OCI-LY7 (cell line): ENCODE measurements around the gene SPECC1L. TPM values are rescaled to one million over a fixed set of nuclear protein-coding genes. Genes with fewer than 3 reads are reported as not detected.

ENCODE experiments used
- BruUV-seq: library from RNA; stranded (reverse); fragments of 400-500 nt; replicated peaks from 2 replicates; lab custom pipeline; 2021; lab: Mats Ljungman, UMichigan
- CTCF ChIA-PET: fragments of 300-600 bp; sonication (Branson Sonifier 250); formaldehyde crosslinking; loops from one replicate; lab custom pipeline; 2022; ENCODE audit warnings: antibody characterized with exemption; ENCODE audit not compliant: unreplicated experiment; lab: Charles Lee
- POLR2A ChIA-PET: fragments of 300-600 bp; sonication (Branson Sonifier 250); formaldehyde crosslinking; loops from one replicate; lab custom pipeline; 2022; ENCODE audit warnings: antibody characterized with exemption; lab: Charles Lee
- DNase-seq: peaks from one replicate; pipeline ENCODE4 v3.0.0-alpha.2; 2015; ENCODE audit warnings: low spot score
- H2AFZ ChIP-seq: fragments of 200-600 bp; sonication (generic), shearing (Covaris generic); 2 replicates; pipeline ENCODE4 v1.6.1; 2014; ENCODE audit warnings: mild to moderate bottlenecking, antibody characterized with exemption, low read length, moderate library complexity
- H3K27ac ChIP-seq: fragments of 200-600 bp; sonication (generic); 2 replicates; pipeline ENCODE4 v1.5.1; 2014; ENCODE audit warnings: mixed run types, low read depth, mild to moderate bottlenecking, moderate library complexity, low read length, inconsistent platforms; ENCODE audit not compliant: poor library complexity, severe bottlenecking
- H3K36me3 ChIP-seq: fragments of 200-600 bp; sonication (generic); 2 replicates; pipeline ENCODE4 v1.6.1; 2014; ENCODE audit warnings: mild to moderate bottlenecking, antibody characterized with exemption, low read length, moderate library complexity, mixed read lengths; ENCODE audit not compliant: insufficient read depth
- H3K4me1 ChIP-seq: fragments of 200-600 bp; sonication (generic); 2 replicates; pipeline ENCODE4 v1.5.1; 2014; ENCODE audit warnings: mild to moderate bottlenecking, low read length; ENCODE audit not compliant: insufficient read depth, poor library complexity, severe bottlenecking
- H3K4me2 ChIP-seq: fragments of 200-600 bp; sonication (generic); 2 replicates; pipeline ENCODE4 v1.6.1; 2014; ENCODE audit warnings: mild to moderate bottlenecking, low read length
- H3K4me3 ChIP-seq: fragments of 200-600 bp; sonication (generic); 2 replicates; pipeline ENCODE4 v1.5.1; 2014; ENCODE audit warnings: mild to moderate bottlenecking, low read depth, low read length; ENCODE audit not compliant: poor library complexity, severe bottlenecking
- H3K79me2 ChIP-seq: fragments of 200-600 bp; sonication (generic); 2 replicates; pipeline ENCODE4 v1.6.1; 2016; ENCODE audit warnings: low read depth, mild to moderate bottlenecking, low read length, moderate library complexity, mixed read lengths; ENCODE audit not compliant: insufficient read depth
- H3K9me2 ChIP-seq: fragments of 200-600 bp; sonication (generic); 2 replicates; pipeline ENCODE4 v1.6.1; 2016; ENCODE audit warnings: mild to moderate bottlenecking, low read length, mixed read lengths; ENCODE audit not compliant: insufficient read depth
- H3K9me3 ChIP-seq: fragments of 200-600 bp; sonication (generic); 2 replicates; pipeline ENCODE4 v1.6.1; 2014; ENCODE audit warnings: mild to moderate bottlenecking, mixed run types, low read length, mixed read lengths
- H4K20me1 ChIP-seq: fragments of 200-600 bp; sonication (generic); 2 replicates; pipeline ENCODE4 v1.6.1; 2014; ENCODE audit warnings: mild to moderate bottlenecking, antibody characterized with exemption, low read length, moderate library complexity, mixed read lengths; ENCODE audit not compliant: insufficient read depth
- EZH2phosphoT487 ChIP-seq: fragments of 200-600 bp; sonication (generic); IDR thresholded peaks from 2 replicates; pipeline ENCODE4 v1.6.1; 2018; ENCODE audit warnings: low read depth, borderline replicate concordance, mild to moderate bottlenecking, mixed run types, antibody characterized with exemption, low read length, moderate library complexity, mixed read lengths
- intact Hi-C: fragments of 100-400 bp; cut with micrococcal nuclease; formaldehyde crosslinking; loops from one replicate; pipeline ENCODE4 v1.10.0; 2022; ENCODE audit not compliant: unreplicated experiment
- total RNA-seq, 2 experiments: library from RNA; depleted of rRNA in 1 of 2; stranded (reverse); fragments of >200 nt in 1 of 2; shearing (Covaris generic) in 1 of 2; gene quantifications; 2 replicates each; pipeline ENCODE4 v1.2.3, GENCODE V29; 2014 to 2022
- TF ChIP-seq, protein P1 (sequence below): fragments of 200-600 bp; sonication (generic); conservative IDR thresholded peaks from 2 replicates; pipeline ENCODE4 v1.5.1; 2014; ENCODE audit warnings: mild to moderate bottlenecking, antibody characterized with exemption, low read length, moderate library complexity, mixed read lengths

The SPECC1L gene
- total RNA-seq, 2 experiments from 2014 or later: 47.0 to 66.2 TPM

DNA sequence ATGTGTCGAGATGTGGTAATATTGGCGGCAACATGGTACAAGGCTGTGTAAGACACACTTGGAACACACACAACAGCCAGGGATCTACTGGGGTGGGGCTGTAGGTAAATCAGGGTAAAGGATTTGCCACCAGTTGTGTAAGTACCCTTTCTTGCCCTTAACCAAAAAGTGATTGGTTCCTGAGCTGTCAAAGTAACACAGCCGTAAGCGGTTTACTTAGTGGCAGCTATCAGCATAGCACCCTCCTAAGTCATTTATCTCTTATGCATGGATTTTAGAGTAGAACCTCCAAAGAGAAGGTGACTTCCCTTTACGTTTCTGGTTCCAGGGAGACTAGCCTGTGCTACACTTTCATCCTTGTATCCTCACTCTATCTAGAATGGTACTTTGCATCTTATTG, 57.2 kb downstream of the SPECC1L start:
- Histone ChIP-seq H3K9me2 (no peaks in the 10 kb centered on the region), H3K4me1 (peaks cover 10% of the 10 kb centered on the region), H3K4me3 (no peak overlapping the region), H3K79me2 (no peaks in the 10 kb centered on the region; the same call in 1 of the 2 replicates), H3K27ac (no peak overlapping the region), H2AFZ (no peak overlapping the region), H3K36me3 (peaks cover 90% of the 10 kb centered on the region), H3K4me2 (no peak overlapping the region), H3K9me3 (no peaks in the 10 kb centered on the region), H4K20me1 (no peaks in the 10 kb centered on the region)
- POLR2A ChIA-PET: interaction anchor here (0.7 kb wide), 1 partner anchor 269 kb away, joined by 3 read pairs; no protein-coding TSS in a partner anchor
- DNase-seq: no peak
- intact Hi-C loops: loop anchor here (5.0 kb wide), 1 partner anchor 94 kb away; no protein-coding TSS in a partner anchor
- CTCF ChIA-PET: no interaction called here
- BruUV-seq: no TSS peak
- TF ChIP-seq EZH2phosphoT487: no peak
- TF ChIP-seq, protein P1, sequence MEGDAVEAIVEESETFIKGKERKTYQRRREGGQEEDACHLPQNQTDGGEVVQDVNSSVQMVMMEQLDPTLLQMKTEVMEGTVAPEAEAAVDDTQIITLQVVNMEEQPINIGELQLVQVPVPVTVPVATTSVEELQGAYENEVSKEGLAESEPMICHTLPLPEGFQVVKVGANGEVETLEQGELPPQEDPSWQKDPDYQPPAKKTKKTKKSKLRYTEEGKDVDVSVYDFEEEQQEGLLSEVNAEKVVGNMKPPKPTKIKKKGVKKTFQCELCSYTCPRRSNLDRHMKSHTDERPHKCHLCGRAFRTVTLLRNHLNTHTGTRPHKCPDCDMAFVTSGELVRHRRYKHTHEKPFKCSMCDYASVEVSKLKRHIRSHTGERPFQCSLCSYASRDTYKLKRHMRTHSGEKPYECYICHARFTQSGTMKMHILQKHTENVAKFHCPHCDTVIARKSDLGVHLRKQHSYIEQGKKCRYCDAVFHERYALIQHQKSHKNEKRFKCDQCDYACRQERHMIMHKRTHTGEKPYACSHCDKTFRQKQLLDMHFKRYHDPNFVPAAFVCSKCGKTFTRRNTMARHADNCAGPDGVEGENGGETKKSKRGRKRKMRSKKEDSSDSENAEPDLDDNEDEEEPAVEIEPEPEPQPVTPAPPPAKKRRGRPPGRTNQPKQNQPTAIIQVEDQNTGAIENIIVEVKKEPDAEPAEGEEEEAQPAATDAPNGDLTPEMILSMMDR: no peak

DNA sequence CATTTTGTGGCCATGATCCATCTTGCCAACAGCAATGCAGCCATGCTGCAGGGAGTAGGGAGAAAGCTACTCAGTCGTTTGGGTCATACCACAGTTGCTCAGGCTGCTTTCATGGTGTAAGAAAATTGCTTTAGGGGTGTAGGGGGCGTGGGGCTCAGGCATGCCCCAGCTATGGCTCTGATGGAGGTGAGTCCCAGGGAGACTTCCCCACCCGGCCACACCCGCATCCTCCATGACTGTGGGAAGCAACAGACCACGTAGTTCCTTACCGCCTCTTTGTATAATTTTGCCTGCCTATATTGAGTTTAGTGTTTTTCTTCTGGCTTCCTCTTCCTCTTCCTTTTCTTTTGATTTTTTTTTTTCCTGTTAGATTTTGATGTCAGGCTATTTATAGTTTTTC, 58.8 kb downstream of the SPECC1L start:
- no peak overlapping the region for H3K27ac ChIP-seq

DNA sequence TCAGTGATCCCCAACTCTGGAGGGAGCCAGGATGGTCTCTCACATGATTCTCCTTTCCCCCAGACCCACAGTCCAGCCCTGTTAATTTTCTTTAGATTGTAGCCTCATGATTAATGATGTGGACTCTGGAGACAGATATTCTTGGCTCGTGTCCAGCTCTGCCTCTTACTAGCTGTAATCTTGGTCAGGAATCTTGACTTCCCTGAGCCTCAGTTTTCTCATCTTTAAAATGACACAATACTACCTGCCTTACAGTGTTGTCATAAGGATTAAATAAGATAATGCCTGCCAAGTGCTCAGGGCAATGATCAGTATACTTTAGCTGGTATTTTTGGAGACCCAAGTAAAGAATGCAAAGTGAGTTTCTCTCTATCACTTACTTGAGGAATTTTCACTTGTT, 60.0 kb downstream of the SPECC1L start:
- TF ChIP-seq EZH2phosphoT487: no peak
- TF ChIP-seq, protein P1: no peak
- H2AFZ ChIP-seq: no peak overlapping the region
- H3K4me3 ChIP-seq: no peak overlapping the region
- H3K9me2 ChIP-seq: no peaks in the 10 kb centered on the region
- no peaks in the 10 kb centered on the region for H3K79me2 ChIP-seq
- no peaks in the 10 kb centered on the region for H3K9me3 ChIP-seq
- intact Hi-C loops: no loop called here
- POLR2A ChIA-PET: no interaction called here
- no peaks in the 10 kb centered on the region for H4K20me1 ChIP-seq
- no TSS peak for BruUV-seq
- no peak for DNase-seq
- H3K4me2 ChIP-seq: no peak overlapping the region
- peaks cover 6% of the 10 kb centered on the region for H3K4me1 ChIP-seq
- CTCF ChIA-PET: no interaction called here
- no peak overlapping the region for H3K27ac ChIP-seq
- peaks cover 90% of the 10 kb centered on the region for H3K36me3 ChIP-seq

More for the DNA sequence above, 58.8 kb downstream of the SPECC1L start:
- intact Hi-C loops: loop anchor here (5.0 kb wide), 1 partner anchor 93 kb away; no protein-coding TSS in a partner anchor
- no TSS peak for BruUV-seq
- H3K9me3 ChIP-seq: no peaks in the 10 kb centered on the region
- no peak overlapping the region for H2AFZ ChIP-seq
- H3K36me3 ChIP-seq: peaks cover 88% of the 10 kb centered on the region
- TF ChIP-seq EZH2phosphoT487: no peak
- TF ChIP-seq, protein P1: no peak
- no peak overlapping the region for H3K4me2 ChIP-seq
- no peaks in the 10 kb centered on the region; the same call in 1 of the 2 replicates for H3K79me2 ChIP-seq
- CTCF ChIA-PET: no interaction called here
- no peak overlapping the region for H3K4me3 ChIP-seq
- H3K9me2 ChIP-seq: no peaks in the 10 kb centered on the region
- no peaks in the 10 kb centered on the region for H4K20me1 ChIP-seq
- POLR2A ChIA-PET: interaction anchor here (0.7 kb wide), 1 partner anchor 64 kb away, joined by 3 read pairs; no protein-coding TSS in a partner anchor
- peaks cover 10% of the 10 kb centered on the region for H3K4me1 ChIP-seq
- DNase-seq: no peak
